Measurements from ENCODE around the gene TBC1D9.

The TBC1D9 gene

DNA sequence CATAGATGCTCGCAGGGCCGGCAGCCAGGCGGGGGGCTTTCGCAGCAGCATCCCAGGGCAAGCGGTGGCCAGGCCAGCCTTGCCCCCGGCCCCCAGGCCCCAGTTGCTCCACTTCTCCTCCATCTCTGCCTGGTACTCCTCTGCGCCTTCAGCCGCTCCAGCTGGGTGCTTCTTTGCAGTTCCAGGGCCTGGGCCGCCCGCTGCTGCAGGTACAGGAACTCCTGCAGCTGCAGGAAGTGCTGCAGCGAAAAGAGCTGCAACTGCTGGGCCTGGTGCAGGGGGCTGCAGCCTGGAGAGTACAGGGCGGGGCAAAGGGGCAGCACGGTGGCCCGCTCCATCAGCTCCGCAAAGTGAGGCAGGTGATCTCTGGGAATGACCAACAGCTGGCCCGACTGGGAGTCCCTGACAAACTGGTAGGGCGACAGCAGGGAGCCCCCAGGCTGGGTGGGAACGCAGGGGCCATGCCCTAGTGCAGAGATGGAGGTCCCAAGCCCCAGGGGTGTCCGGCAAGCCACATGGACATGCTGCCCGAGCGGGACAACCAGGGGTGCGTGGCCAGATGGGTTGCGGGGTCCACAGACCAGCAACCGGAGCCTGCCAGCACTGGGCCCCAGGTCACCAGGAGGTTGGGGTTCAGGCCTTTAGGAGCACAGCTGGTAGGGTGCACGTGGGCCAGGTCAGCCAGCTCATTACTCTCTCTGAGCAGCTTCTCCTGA is 111.6 kb downstream of the TBC1D9 start:
- DNase-seq = no peak

DNA sequence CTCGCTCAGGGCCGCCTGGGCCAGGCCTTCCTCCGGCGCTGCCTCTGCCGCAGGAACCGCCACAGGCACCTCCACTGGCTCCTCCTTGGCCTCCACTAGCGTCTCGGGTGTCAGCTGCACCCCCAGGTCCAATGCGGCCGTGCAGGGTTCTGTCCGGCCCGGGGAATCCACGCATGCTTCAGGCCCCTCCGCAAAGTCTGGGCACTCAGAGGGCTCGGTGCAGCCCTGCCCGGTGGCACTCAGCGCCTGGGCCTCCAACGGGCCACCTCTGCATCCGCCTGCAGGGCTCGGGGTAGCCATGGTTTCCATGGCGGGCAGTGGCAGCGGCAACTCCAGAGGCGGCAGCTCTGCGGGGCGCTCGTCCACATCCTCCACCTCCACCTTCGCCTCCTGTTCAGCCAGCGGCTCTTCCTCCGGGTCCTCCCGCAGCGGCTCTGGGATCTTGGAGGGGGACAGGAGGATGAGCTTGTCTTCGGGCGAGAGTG is 112.6 kb downstream of the TBC1D9 start:
- no peak for DNase-seq

- no peak for DNase-seq
Observed at GRCh38 chr4:140642674-140643437, 113.3 kb downstream of the TBC1D9 start.

DNA sequence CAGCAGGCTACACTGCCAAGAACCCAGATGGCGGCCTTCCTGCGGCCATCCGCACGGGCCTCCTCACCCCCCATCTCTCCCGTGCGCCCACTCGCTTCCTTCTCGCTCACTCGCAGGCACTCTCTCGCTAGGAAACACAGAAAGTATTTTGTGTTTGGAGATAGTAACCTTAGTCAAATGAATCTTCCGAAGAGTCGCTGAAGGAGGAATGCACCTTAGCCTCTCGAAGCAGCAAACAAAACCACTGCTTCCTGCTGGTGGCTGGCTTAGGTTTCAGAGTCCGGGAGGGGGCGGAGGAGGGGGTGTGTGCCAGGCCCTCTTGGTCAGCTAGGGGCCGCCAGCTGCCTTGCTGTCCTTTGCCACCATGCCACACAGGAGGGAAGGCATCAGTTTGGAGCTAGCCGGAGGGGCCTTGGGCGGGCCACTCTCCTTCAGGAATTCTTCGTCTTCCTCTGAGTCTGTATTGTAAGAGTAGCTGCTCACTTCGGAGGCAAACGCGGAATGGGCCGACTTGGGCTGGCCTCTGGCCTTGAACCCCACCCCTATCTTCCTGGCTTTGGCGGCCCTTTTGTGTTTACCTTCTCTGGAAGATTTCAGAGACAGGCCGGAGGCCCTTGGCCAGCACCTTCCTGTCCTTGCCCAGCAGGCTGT is 114.3 kb downstream of the TBC1D9 start:
- no peak for DNase-seq

DNA sequence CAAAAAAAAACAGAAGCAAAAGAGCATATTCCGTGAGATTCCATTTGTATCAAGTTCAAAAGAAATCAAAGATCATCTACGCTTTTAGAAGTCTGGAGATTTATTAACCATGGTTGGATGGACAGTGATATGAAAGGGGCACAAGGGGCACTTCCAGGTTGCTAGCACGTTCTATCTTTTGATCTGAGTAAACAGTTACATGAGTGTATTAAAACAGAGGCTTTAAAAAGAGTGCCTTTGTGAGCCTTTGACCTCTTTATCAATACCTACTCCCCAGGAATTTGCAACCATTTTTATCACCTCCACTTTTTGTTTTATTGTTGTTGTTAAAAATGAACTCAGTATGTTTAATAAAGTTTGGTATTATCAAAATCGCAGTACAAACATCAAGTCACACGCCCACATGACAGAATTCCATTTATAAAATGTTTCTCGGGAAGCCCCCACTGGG is 115.1 kb downstream of the TBC1D9 start:
- DNase-seq = no peak

GRCh38 chr4:140640150-140640748 is 115.9 kb downstream of the TBC1D9 start:
- DNase-seq = no peak

- no peak for DNase-seq
Observed at GRCh38 chr4:140639066-140639465, 117.1 kb downstream of the TBC1D9 start.

GRCh38 chr4:140637836-140638235 is 118.3 kb downstream of the TBC1D9 start:
- no peak for DNase-seq

DNA sequence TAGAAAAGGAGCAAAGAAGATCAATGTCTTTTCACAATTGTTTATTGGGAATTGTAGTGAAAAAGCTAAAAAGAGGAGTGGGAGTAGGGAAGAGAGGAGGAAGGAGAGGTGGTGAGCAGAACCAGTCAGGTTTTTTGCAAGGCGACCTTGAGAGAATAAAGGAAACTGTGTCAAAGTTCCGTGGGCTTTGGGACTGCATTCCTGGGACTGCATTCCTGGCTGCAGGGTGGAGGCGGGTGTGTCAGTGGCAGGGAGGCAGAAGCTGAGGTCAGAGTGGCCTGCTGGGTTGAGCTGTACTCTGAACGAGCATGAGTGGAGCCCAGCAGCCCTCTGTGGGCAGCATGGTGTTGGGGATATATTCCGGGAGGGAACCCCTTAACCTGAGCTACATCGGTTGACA is 120.6 kb downstream of the TBC1D9 start:
- DNase-seq = no peak

- DNase-seq = no peak
Observed at GRCh38 chr4:140633951-140634350, 122.2 kb downstream of the TBC1D9 start.

DNA sequence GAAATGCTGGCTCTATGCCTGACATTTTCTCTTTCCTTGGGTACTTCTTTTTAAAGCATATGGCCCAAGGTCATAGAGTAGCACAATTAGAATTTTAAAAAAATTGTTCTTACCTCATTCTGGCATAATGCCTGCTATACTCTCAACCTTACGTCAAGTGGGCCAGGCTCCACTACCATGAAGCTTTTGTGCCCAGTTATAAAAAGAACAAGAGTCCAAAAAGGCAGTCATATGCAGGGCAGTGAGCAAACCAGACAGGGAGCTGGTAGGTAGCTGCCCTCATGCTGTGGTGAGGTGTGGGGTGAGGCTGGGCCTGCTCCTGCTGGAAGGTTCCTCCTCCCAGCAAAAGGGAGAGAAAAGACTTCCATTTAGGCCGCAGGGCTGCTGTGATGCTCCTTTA is 123.1 kb downstream of the TBC1D9 start:
- no peak for DNase-seq

DNA sequence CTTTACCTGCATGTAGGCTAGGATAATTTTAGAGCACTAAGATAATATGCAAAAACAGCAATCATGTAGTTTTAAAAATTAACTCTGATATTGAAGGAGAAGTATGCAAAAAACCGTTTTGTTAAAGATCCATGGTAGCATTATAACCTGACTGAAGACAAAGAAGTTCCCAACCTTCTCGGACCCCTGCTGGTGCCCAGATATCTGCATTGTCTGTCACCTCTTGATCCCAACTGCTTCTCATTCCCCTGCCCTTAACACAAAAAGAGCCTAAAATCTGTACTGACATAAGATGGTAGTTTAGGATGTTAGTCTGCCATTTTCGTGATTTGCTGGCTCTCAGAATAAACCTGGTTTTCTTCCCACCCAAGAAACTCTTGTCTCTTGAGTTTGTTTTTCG is 125.9 kb downstream of the TBC1D9 start:
- DNase-seq = no peak

DNA sequence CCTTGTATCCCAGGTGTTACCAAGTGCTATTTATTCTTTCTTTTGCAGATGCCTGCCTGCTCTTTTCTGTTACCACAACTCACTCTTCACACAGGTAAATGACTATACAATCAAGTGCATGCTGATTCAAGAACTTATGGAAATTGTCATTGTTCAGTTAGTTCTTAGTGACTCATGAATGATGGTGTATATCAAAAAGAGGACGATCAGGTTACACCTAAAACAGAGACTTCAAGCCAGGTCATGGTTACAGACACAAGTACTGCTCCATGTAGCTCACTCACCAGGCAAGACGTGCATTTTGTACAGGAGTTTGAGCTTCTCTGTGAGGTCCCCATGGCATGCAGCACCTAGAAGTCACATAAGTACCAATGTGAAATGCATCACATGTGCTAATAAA is 128.2 kb downstream of the TBC1D9 start:
- DNase-seq = no peak

DNA sequence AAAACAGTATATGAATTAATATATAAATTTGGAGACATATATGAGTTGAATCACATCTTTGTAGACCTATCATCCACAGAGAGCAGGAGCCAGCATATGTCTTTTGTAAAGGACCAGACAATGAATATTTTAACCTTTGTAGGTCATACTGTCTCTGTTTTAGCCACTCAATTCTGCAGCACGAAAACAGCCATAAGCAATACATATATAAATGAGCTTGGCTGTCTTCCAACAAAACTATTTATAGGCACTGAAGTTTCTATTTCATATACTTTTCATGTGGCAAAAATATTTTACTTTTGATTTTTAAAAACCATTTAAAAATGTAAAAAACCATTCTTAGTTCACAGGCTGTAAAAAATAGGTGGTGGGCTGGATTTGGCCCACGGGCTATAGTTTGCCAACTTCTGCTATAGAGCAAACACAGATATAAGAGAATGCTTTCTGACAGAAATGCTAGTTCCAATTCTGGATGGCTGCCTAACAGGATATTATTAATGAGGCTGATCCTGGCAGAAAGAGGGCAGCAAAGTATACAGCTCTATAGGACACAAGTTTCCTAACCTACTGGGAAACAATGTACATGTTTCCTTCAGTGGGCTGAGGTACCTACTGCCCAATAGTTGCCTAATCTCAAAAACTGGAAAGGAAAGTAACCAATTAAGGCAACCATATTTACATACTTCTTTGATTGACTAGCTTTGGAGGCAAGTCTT is 129.4 kb downstream of the TBC1D9 start:
- no peak for DNase-seq

DNA sequence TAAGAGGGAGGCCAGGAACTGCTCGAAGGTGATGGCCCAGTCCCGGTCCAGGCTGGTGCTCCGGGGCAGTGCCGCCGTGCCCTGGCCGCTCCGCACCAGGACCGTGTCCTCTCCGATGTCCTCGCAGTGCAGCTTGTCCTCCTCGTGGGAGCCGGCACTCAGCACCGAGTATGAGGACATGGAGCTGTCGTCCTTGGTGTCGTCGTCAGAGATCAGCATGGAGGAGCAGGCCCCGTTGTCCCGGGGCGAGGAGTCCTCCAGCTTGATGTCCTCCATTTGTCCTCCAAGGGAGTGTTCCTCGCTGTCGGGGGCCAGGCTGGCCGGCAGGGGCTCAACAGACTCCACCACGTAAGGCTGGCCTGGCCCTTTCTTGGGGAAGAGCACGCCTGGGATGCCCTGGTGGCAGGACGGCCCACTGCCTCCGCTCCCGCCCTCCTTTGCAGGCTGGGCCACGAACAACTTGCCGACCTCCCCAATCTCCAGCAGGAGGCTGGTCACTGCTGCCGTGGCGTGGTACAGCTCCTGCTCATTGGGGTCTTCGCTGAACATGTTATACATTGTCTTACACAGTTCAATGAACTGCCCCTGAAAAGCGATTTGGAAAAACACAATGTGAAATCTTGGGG is 133.7 kb downstream of the TBC1D9 start:
- no peak for DNase-seq

- no peak for DNase-seq
Observed at GRCh38 chr4:140621161-140621560, 135.0 kb downstream of the TBC1D9 start.

DNA sequence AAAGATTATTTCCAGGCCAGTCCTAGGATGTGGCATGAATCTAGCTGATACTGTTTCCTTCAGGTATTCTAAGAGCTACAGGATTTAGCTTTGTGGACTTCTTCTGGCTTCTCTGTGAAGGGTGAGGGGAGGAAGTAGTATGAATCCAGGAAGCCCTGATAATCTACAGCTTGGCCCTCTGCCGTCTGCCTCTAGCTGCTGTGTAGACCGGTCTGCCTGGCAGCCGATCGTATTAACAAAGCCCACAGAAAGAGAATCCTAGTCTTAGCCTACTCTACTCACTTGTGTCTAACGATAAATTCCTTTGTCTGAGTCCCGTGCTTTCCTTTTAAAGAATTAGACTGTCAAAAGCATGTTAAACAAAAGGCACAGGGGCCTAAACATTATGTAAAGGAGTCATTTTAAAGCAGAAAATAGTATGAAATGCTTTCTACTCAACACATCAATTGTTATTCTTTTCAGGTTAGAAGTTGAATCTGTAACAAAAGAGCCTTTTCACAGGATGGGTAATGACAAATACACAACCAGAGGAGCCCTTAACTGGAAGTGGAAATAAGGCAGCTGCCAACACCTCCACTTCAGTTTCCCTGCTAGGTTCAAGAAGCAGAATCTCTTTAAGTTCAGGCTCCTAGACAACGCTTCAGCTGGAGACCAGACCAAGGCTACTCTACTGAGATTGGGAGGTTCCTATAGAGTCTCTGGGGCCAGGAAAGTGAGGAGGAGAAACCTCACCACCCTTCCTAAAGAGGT is 138.5 kb downstream of the TBC1D9 start:
- DNase-seq = no peak

GRCh38 chr4:140615451-140615850 is 140.7 kb downstream of the TBC1D9 start:
- no peak for DNase-seq

GRCh38 chr4:140612357-140612756 is 143.8 kb downstream of the TBC1D9 start:
- no peak for DNase-seq

- DNase-seq = no peak
Observed at GRCh38 chr4:140611854-140612253, 144.3 kb downstream of the TBC1D9 start.

Measured in NK-92 treated with Interleukin-12 subunit alpha and Interleukin-12 subunit beta, amount 100 ng/mL, for 24 hours (cell line).